ENCODE data around the gene TFF2. TPM values are rescaled to one million over a fixed set of nuclear protein-coding genes. Genes with fewer than 3 reads are reported as not detected.

The TFF2 gene
- total RNA-seq, 1 experiment from 2014 or later: 1.2 TPM

DNA sequence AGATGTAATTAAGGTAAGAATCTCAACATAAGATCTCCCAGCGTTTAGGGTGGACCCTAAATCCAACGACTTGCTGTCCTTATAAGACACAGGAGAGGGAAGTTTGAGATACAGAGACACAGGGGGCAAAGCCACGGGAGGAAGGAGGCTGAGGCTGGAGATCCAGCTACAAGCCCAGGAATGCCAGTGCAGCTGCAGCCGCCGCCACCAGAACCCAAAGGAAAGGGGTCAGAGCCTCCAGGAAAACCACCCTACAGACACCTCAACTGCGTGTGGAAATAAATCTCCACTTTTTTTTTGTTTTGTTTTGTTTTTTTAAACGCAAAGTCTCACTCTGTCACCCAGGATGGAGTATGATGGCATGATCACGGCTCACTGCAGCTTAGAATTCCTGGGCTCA lies 27.6 kb upstream of the TFF2 start:
- no peak for DNase-seq
- no peak overlapping the region for H3K27ac Mint-ChIP-seq (ENCODE audit: unreplicated experiment)
- no peak overlapping the region for H3K4me3 Mint-ChIP-seq (ENCODE audit: unreplicated experiment)
- no peaks in the 10 kb centered on the region for H3K36me3 ChIP-seq (ENCODE audit: control insufficient read depth, insufficient read depth, low read length)
- intact Hi-C loops (cut with micrococcal nuclease; ENCODE audit: unreplicated experiment): no loop called here
- ChIA-PET POLR2A (no interaction called here), CTCF (interaction anchor here (0.9 kb wide), 1 partner anchor 327 kb away, joined by 3 read pairs; no protein-coding TSS in a partner anchor)
- TF ChIP-seq, protein P1, sequence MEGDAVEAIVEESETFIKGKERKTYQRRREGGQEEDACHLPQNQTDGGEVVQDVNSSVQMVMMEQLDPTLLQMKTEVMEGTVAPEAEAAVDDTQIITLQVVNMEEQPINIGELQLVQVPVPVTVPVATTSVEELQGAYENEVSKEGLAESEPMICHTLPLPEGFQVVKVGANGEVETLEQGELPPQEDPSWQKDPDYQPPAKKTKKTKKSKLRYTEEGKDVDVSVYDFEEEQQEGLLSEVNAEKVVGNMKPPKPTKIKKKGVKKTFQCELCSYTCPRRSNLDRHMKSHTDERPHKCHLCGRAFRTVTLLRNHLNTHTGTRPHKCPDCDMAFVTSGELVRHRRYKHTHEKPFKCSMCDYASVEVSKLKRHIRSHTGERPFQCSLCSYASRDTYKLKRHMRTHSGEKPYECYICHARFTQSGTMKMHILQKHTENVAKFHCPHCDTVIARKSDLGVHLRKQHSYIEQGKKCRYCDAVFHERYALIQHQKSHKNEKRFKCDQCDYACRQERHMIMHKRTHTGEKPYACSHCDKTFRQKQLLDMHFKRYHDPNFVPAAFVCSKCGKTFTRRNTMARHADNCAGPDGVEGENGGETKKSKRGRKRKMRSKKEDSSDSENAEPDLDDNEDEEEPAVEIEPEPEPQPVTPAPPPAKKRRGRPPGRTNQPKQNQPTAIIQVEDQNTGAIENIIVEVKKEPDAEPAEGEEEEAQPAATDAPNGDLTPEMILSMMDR (IDR thresholded peaks at IDR 0.05; ENCODE audit: insufficient read depth in 1 of 2, low read depth in 1 of 2, low read length in 1 of 2, severe bottlenecking in 1 of 2, unreplicated experiment in 1 of 2): no peak
- no peaks in the 10 kb centered on the region; the same call in 1 of the 2 replicates for H3K9me3 ChIP-seq
- peaks cover 10% of the 10 kb centered on the region for H3K4me1 Mint-ChIP-seq (ENCODE audit: low read depth, unreplicated experiment)
- BruUV-seq (replicated peaks): no TSS peak
- no peaks in the 10 kb centered on the region for H3K9me3 Mint-ChIP-seq (ENCODE audit: unreplicated experiment)
- no peaks in the 10 kb centered on the region for H3K36me3 Mint-ChIP-seq (ENCODE audit: insufficient read depth, unreplicated experiment)
- H3K4me3 ChIP-seq (ENCODE audit: low read depth, low read length): no peak overlapping the region
- no peaks in the 10 kb centered on the region for H3K27me3 ChIP-seq (replicated peaks; ENCODE audit: control insufficient read depth, insufficient read depth, low read length)
- H3K4me1 ChIP-seq: no peaks in the 10 kb centered on the region
- H3K27me3 Mint-ChIP-seq (ENCODE audit: insufficient read depth, unreplicated experiment): no peaks in the 10 kb centered on the region

GRCh38 chr21:42377951-42378340 lies 27.2 kb upstream of the TFF2 start:
- H3K9me3 ChIP-seq: no peaks in the 10 kb centered on the region; the same call in 1 of the 2 replicates
- BruUV-seq (replicated peaks): no TSS peak
- Mint-ChIP-seq H3K4me3 (ENCODE audit: unreplicated experiment) (no peak overlapping the region), H3K27ac (ENCODE audit: unreplicated experiment) (no peak overlapping the region), H3K4me1 (ENCODE audit: low read depth, unreplicated experiment) (peaks cover 10% of the 10 kb centered on the region), H3K36me3 (ENCODE audit: insufficient read depth, unreplicated experiment) (no peaks in the 10 kb centered on the region), H3K27me3 (ENCODE audit: insufficient read depth, unreplicated experiment) (no peaks in the 10 kb centered on the region), H3K9me3 (ENCODE audit: unreplicated experiment) (no peaks in the 10 kb centered on the region)
- DNase-seq: no peak
- TF ChIP-seq, protein P1 (IDR thresholded peaks at IDR 0.05; ENCODE audit: insufficient read depth in 1 of 2, low read depth in 1 of 2, low read length in 1 of 2, severe bottlenecking in 1 of 2, unreplicated experiment in 1 of 2): no peak
- POLR2A ChIA-PET: no interaction called here
- H3K4me1 ChIP-seq: no peaks in the 10 kb centered on the region
- no peak overlapping the region for H3K4me3 ChIP-seq (ENCODE audit: low read depth, low read length)
- no peaks in the 10 kb centered on the region for H3K27me3 ChIP-seq (replicated peaks; ENCODE audit: control insufficient read depth, insufficient read depth, low read length)
- H3K36me3 ChIP-seq (ENCODE audit: control insufficient read depth, insufficient read depth, low read length): no peaks in the 10 kb centered on the region
- intact Hi-C loops (cut with micrococcal nuclease; ENCODE audit: unreplicated experiment): no loop called here
- CTCF ChIA-PET: interaction anchor here (0.5 to 0.9 kb wide), 2 partner anchors 67 to 328 kb away, joined by 3 to 7 read pairs; no protein-coding TSS in a partner anchor

- intact Hi-C loops (cut with micrococcal nuclease; ENCODE audit: unreplicated experiment): no loop called here
- H3K9me3 ChIP-seq: no peaks in the 10 kb centered on the region; the same call in 1 of the 2 replicates
- BruUV-seq (replicated peaks): no TSS peak
- H3K4me3 ChIP-seq (ENCODE audit: low read depth, low read length): no peak overlapping the region
- Mint-ChIP-seq H3K36me3 (ENCODE audit: insufficient read depth, unreplicated experiment) (no peaks in the 10 kb centered on the region), H3K27ac (ENCODE audit: unreplicated experiment) (no peak overlapping the region), H3K9me3 (ENCODE audit: unreplicated experiment) (no peaks in the 10 kb centered on the region), H3K27me3 (ENCODE audit: insufficient read depth, unreplicated experiment) (no peaks in the 10 kb centered on the region), H3K4me3 (ENCODE audit: unreplicated experiment) (no peak overlapping the region), H3K4me1 (ENCODE audit: low read depth, unreplicated experiment) (peaks cover 10% of the 10 kb centered on the region)
- CTCF ChIA-PET: interaction anchor here (0.5 to 0.9 kb wide), 2 partner anchors 67 to 328 kb away, joined by 3 to 7 read pairs; no protein-coding TSS in a partner anchor
- no peaks in the 10 kb centered on the region for H3K27me3 ChIP-seq (replicated peaks; ENCODE audit: control insufficient read depth, insufficient read depth, low read length)
- POLR2A ChIA-PET: no interaction called here
- no peaks in the 10 kb centered on the region for H3K36me3 ChIP-seq (ENCODE audit: control insufficient read depth, insufficient read depth, low read length)
- no peaks in the 10 kb centered on the region for H3K4me1 ChIP-seq
- TF ChIP-seq, protein P1 (IDR thresholded peaks at IDR 0.05; ENCODE audit: insufficient read depth in 1 of 2, low read depth in 1 of 2, low read length in 1 of 2, severe bottlenecking in 1 of 2, unreplicated experiment in 1 of 2): no peak
- no peak for DNase-seq
These were observed 26.6 kb upstream of the TFF2 start for GRCh38 chr21:42377211-42377950.

All from Caco-2 (cell line).